ENCODE results near the gene TRIM44. TPM values are rescaled to one million over a fixed set of nuclear protein-coding genes. Genes with fewer than 3 reads are reported as not detected.

The TRIM44 gene
- total RNA-seq, 1 donor from 2014 or later: 6.1 TPM

DNA sequence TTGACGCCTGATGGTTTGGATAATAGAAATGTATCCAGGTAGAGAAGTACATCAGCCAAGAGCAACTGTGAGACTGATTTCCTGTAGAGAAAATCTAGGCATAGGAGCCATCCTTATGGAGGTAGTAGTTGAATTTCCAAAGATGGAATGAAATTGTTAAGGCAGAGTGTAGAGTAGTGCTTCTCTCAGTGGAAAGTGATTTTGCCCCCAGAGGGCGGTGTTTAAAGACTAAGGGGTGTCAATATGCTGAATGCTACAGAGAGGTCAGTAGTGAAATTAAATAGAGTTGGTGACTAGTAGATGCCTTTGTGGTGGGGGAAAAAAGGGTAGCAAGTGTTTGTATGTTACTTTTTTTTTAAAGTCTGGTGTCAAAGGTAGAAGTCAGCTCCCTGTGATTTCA, 54.5 kb downstream of the TRIM44 start:
- TF ChIP-seq, protein P1, sequence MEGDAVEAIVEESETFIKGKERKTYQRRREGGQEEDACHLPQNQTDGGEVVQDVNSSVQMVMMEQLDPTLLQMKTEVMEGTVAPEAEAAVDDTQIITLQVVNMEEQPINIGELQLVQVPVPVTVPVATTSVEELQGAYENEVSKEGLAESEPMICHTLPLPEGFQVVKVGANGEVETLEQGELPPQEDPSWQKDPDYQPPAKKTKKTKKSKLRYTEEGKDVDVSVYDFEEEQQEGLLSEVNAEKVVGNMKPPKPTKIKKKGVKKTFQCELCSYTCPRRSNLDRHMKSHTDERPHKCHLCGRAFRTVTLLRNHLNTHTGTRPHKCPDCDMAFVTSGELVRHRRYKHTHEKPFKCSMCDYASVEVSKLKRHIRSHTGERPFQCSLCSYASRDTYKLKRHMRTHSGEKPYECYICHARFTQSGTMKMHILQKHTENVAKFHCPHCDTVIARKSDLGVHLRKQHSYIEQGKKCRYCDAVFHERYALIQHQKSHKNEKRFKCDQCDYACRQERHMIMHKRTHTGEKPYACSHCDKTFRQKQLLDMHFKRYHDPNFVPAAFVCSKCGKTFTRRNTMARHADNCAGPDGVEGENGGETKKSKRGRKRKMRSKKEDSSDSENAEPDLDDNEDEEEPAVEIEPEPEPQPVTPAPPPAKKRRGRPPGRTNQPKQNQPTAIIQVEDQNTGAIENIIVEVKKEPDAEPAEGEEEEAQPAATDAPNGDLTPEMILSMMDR (IDR thresholded peaks at IDR 0.05): no peak
- no peaks in the 10 kb centered on the region for H3K36me3 ChIP-seq
- H3K27ac ChIP-seq: no peak overlapping the region
- intact Hi-C loops (cut with DNase I): no loop called here
- H3K9me3 ChIP-seq: no peaks in the 10 kb centered on the region
- no peak for DNase-seq (ENCODE audit: low spot score in 2 of 2)
- H3K4me3 ChIP-seq: no peak overlapping the region
- H3K27me3 ChIP-seq: no peaks in the 10 kb centered on the region
- H3K4me1 ChIP-seq: peaks cover 0 to 4% of the 10 kb centered on the region in 2 donors

DNA sequence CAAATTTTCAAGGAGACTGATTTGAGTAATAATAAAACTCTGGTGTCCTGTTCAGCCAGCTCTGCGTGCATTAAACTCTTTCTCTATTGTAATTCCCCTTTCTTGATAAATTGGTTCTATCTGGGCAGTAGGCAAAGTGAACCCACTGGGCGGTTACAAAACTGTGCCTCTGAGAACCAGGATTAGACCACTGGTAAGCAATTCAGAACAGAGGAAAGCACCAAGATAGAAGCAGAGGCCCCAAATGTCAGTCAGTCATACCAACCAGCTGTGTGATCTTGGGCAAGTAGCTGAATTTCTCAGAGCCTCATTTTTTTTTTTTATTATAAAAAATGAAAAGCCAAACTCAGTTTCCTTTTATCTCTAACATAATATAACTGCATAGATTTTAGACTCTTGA, 54.9 kb downstream of the TRIM44 start:
- intact Hi-C loops (cut with DNase I): no loop called here
- DNase-seq (ENCODE audit: low spot score in 2 of 2): no peak
- H3K27me3 ChIP-seq: no peaks in the 10 kb centered on the region
- H3K4me3 ChIP-seq: no peak overlapping the region
- peaks cover 0 to 4% of the 10 kb centered on the region in 2 donors for H3K4me1 ChIP-seq
- no peak overlapping the region for H3K27ac ChIP-seq
- TF ChIP-seq, protein P1 (IDR thresholded peaks at IDR 0.05): no peak
- H3K36me3 ChIP-seq: no peaks in the 10 kb centered on the region
- H3K9me3 ChIP-seq: no peaks in the 10 kb centered on the region

DNA sequence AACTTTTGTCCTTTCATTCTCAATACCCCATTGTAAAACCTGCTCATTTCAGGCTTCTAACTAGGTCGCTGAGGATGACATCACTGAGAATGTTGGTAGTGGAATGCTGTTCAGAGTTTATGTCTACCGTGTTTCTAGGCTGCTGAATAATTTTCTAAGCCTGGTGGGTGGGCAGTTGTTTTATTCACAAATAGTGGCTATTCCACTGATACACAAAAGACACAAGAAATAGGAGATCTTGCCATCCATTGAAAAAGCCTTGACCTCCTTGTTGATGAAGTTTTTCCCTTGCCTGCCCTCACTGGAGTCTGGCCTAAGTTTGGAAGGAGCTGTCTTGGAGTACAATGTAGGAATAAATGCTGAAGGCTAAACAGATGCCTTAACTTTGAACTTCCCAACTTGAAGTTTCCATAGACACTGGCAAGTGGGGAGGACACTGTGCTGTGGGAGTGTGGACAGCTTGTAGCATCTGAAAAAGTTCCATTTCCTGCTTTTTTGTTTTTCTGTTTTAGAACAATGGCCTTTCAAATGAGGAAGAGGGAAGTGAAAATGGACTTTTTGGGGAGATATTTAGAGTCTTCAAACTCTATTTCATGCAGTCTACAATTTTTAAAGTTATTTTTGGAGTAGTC, 59.2 kb downstream of the TRIM44 start:
- Histone ChIP-seq H3K4me3 (no peak overlapping the region), H3K27me3 (no peaks in the 10 kb centered on the region), H3K27ac (no peak overlapping the region), H3K4me1 (peaks cover 0 to 4% of the 10 kb centered on the region in 2 donors), H3K9me3 (no peaks in the 10 kb centered on the region), H3K36me3 (peaks cover 5 to 13% of the 10 kb centered on the region in 2 donors)
- intact Hi-C loops (cut with DNase I): no loop called here
- no peak for DNase-seq (ENCODE audit: low spot score in 2 of 2)
- TF ChIP-seq, protein P1 (IDR thresholded peaks at IDR 0.05): no peak

DNA sequence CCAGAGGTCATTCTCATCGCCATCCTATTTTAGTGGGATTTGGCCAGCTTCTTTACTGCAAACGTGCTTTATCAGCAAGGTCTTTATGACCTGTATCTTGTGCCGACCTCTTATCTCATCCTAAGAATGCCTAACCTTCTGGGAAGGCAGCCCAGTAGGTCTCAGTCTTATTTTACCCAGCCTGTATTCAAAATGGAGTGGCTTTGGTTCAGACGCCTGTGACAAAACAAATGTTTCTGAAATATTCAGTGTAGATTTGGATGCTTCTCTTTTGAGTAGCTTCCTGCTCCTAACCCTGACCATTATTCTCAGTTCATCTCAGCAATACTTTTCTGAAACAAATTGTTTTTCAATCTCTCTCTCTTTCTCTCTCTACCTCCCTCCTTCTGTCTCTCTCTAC, 60.1 kb downstream of the TRIM44 start:
- TF ChIP-seq, protein P1 (IDR thresholded peaks at IDR 0.05): no peak
- H3K27me3 ChIP-seq: no peaks in the 10 kb centered on the region
- intact Hi-C loops (cut with DNase I): no loop called here

DNA sequence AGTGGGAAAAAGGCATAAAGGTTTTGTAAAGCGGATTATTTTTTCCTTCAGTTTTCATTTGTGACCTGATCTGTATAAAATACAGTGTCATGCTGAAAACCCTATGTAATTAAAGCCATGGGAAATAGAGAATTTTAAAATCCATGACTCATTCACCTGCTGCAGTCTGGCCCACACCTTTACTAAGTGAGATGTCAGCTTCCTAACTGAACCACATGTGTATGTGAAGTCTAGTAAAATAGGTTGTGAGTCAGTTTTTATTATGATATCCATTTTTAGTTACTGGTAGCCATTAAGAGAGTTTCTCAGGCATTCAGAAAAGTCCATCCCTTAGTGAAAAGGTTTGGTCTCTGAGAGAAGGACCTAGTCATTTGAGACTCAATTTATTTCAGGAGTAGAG, 60.9 kb downstream of the TRIM44 start:
- Histone ChIP-seq H3K27ac (no peak overlapping the region), H3K4me1 (no peaks in the 10 kb centered on the region), H3K36me3 (peaks cover 5 to 28% of the 10 kb centered on the region in 2 donors), H3K27me3 (no peaks in the 10 kb centered on the region), H3K9me3 (no peaks in the 10 kb centered on the region), H3K4me3 (no peak overlapping the region)
- no peak for DNase-seq (ENCODE audit: low spot score in 2 of 2)
- TF ChIP-seq, protein P1 (IDR thresholded peaks at IDR 0.05): no peak
- intact Hi-C loops (cut with DNase I): no loop called here

More for the DNA sequence above, 60.1 kb downstream of the TRIM44 start:
- no peak for DNase-seq (ENCODE audit: low spot score in 2 of 2)
- no peaks in the 10 kb centered on the region for H3K4me1 ChIP-seq
- no peak overlapping the region for H3K27ac ChIP-seq
- peaks cover 5 to 22% of the 10 kb centered on the region in 2 donors for H3K36me3 ChIP-seq
- H3K4me3 ChIP-seq: no peak overlapping the region
- H3K9me3 ChIP-seq: no peaks in the 10 kb centered on the region

DNA sequence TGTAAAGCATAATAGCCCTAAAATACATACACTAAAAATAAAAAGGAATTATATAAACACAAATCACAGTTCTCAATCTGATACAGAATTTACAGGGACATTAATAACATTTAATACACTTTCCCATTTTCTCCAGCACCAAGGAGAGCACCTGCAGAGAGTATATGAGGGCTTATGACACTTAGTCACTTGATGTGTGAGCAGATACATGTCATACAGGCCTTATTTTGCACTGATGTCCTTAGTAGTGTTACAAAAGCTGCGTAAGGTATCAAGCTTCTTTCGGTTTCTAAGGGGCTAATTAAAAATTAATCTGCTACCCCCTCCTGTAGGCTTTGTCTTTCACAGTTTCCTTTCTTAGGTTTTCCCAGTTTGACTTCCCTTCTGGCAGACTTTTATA, 61.3 kb downstream of the TRIM44 start:
- no peak overlapping the region for H3K4me3 ChIP-seq
- no peaks in the 10 kb centered on the region for H3K27me3 ChIP-seq
- no peaks in the 10 kb centered on the region for H3K4me1 ChIP-seq
- DNase-seq (ENCODE audit: low spot score in 2 of 2): no peak
- H3K9me3 ChIP-seq: no peaks in the 10 kb centered on the region
- peaks cover 5 to 32% of the 10 kb centered on the region in 2 donors for H3K36me3 ChIP-seq
- TF ChIP-seq, protein P1 (IDR thresholded peaks at IDR 0.05): no peak
- no peak overlapping the region for H3K27ac ChIP-seq
- intact Hi-C loops (cut with DNase I): no loop called here
